Epidermal melanocyte (primary cell): ENCODE data around the gene MPDZ.

ENCODE experiments used
- DNase-seq: peaks from one replicate; pipeline ENCODE4 v3.0.0; 2011; ENCODE audit warnings: low spot score; ENCODE audit not compliant: insufficient read length

MPDZ gene

DNA sequence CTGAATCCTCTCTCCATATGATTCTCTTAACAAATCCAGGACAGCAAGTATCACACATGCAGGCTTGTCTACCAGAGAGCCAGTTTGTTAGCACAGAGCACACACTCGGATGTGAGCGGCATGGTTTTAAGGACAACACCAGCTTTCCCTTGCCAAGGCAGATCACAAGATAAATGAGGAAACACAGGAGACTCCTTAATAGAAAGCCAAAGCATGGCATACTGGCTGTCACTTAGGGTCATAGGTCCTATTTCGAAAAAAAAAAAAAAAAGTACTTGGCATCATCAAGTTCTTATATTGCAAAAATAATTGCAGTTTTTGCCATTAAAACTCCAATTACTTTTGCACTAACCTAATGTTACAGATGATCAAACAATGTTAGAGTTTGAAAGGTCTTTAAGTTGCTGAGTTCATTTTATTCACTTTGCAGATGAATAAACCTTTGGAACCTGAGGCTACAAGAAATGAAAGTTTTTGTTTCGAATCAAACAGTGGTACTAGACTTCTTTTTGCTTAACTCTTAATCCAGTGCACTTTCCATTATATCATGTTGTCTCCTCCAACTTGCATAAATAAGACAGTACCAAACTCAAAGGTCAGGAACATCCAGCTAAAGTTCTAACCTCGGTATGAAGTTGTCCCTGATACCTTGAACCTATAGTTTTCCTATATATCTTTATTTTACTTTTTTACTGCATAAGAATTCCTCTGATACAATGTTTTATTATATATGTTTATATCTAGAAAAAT lies 138.5 kb downstream of the MPDZ start:
- DNase-seq: no peak

DNA sequence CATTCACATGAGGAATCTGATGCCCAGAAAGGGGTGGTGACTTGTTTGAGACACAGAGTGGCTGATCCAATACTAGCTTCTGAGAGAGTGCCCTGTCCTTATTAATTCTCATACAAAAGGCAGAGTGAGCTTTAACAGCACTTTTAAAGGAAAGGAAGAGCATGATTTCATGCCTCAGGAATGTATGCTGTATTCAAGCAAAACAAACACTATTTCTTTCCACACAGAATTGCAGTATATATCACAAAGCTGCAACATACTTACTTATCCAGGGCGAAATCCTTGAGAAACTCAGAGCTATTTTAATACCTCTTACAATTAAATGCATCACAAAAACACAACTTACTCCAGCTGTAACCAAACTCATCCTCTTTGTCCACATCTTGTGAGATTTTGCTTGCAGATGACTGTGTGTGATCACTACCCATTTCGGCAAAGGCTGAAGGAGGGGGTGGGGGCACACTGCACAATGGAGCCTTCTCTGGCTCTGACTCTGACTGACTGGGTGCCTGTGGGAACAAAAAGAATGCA lies 139.8 kb downstream of the MPDZ start:
- no peak for DNase-seq

DNA sequence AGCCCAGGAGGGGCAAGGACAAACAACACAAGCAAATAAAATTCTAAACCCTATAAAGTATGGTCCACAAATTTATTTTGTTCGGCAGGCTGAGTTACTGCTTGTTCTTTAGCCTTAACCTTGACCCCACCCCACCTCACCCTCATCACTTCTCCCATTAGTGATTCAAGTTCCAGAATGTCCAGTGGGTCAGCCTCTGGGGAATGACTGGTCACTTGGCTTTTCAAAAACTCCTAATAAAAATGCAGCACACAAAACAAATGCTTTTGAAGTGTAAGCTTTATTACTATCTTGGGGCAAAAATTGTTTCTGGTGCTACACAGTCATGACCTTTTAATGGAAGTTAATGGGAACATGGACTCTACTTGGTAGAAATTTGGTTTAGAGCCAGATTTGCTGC lies 142.1 kb downstream of the MPDZ start:
- DNase-seq: no peak

DNA sequence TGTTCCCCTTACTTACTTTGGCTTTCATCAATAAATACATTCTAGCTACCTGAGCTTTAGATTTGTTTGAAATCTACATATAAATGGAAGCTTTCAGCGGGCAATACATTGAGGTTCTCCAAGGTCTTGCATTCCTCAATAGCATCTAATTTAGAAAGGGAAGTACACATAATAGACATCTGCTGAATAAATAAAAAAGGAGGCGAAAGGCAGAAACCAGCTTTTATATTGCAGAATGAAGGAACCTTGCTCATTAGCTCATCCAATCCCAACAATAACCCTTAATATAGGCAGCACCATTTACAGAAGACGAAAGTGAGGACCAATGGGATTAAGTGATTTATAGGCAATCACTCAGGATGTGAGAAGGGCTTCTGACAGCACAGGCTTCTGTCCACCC lies 147.5 kb downstream of the MPDZ start:
- no peak for DNase-seq

GRCh38 chr9:13131416-13131815 lies 148.1 kb downstream of the MPDZ start:
- no peak for DNase-seq

DNA sequence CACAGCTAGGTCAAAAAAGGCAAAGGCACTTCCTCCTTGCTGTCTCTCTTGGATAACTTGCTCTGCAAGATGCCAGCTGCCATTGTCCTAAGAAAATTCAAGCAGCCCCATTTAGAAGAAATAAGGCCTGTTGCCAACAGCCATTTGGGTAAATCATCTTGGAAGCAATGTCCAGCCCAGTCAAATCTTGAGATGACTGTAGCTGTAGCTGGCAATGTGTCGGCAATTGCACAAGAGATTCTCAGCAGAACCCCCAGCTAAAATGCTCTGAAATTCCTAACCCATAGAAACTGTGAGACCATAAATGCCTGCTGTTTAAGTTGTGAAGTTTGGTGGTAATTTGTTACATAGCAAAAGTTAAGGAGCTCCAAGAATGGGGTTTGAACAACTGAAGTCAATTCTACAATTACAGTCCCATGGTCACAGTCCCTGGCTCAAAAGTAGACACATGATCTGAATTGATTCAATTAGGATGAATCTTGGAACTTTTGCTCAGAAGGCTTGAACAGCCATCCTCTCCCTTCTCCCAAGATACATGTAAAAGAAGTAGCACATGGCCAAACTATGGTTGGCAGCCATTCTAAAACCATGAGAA lies 151.1 kb downstream of the MPDZ start:
- no peak for DNase-seq

- no peak for DNase-seq
Measured at GRCh38 chr9:13127131-13127530, 152.4 kb downstream of the MPDZ start.

GRCh38 chr9:13125261-13125660 lies 154.2 kb downstream of the MPDZ start:
- DNase-seq: no peak

DNA sequence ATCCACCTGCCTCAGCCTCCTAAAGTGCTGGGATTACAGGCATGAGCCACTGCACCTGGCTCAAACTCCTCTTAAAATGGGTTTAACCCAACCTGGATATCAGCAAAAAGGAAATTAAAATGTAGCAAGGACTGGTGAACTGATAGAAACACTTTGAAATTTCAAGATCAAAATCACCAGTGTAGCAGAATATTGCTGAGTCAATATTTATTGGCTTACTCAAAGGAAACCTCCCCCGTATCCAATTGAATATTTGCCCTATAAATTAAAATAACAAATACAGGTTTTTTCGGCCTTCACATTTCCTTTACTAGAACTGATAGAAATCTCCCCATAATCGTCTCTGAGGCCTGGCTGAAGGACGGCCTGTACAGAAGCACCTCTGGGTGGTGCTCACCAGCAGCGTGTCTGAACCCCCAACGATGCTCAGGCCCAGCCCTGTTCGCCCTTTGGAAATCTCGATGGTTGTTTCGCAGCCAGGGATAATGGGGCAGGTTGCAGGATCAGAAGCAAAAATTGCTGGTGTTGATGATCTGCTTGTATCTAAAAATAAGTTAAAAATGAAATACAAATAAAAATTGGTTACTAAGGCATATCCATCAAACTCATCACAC lies 156.6 kb downstream of the MPDZ start:
- DNase-seq: no peak

DNA sequence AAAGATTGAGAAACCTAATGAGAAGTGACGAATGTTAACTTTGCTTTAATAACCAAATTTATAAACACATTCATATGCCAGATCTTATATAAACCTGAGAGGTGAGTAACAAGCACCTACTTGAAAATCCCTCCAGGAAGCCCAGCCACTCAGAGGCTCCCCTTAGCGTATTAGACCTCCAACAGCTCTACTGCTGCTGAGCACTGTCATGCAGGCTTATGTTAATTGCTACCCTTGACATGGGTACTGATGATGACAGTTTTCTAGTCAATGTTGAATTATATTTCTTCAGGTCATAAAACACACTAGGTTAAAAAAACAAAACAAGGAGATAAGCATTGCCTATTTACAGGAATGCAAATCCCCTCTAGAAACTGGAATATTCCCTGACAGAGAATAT lies 161.2 kb downstream of the MPDZ start:
- DNase-seq: no peak

DNA sequence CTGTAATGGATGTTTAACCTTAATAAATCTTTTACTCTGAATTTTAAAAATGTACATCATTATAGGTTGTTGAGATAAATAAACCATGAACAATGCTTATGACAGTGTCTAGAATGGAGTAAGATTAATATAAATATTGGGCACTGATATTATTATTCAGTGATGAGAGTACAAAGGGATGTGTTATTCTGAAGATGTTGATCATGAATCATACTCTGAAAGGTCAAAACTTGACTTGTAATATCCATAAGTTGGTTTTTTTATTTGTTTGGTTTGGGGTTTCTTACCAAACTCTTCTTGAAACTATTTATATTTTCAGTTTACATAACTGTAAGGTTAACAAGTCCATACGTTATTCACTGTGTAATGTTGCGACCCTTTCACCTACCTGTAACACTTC lies 163.2 kb downstream of the MPDZ start:
- no peak for DNase-seq

DNA sequence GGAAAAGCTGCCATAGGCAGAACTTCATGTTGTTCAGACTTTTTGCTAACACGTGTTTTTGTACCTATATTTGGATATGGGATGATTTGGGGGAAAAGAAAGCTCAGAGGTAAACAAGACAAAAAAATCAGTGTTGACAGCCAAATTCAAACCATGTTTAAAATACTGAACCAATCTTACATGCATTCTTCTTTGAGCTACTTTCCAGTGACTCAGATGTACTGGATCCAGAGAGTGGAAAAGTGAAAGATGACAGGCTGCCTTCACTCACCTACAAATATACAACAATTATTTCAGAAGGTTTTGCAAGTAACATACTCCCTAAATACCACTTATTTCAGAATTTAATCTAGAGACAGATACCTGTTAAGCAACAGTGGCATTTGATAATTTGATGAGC lies 165.7 kb downstream of the MPDZ start:
- no peak for DNase-seq

DNA sequence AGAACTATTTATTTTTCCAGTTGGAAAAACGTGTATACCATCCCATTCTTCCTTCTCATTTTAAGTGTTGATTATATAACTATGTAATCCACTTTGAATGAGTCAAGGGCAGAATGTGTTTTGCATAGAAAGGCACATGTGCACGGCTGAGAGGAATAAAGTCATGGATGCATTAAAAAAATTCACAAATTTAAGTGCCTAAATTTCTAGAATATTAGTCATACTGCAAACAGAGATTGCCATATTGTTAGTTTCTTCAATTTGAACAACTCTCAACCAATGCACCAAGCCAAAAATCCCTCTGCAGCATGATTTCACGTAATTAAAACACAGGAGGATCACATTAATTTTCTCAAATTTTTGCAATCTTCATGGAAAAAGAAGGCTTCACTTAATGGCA lies 166.3 kb downstream of the MPDZ start:
- DNase-seq: peak; percentile 26

DNA sequence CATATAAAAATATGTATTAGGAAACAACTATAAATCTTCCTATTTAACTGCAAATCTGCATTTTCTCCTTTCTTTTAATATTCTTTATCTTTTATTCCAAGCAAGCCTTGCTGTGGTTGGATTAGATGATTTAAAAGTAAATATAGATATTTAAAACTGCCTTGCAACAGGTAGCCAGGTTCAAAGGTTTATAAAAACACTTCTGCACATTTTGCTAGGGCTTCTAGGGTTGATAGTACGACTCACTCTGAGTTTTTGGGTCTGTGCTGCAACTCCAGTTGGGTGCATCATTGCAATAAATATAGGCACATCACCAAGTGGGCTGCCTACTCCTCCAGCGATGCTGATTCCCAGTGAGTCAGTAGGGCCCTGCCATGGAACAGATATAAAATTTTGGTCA lies 167.7 kb downstream of the MPDZ start:
- no peak for DNase-seq

DNA sequence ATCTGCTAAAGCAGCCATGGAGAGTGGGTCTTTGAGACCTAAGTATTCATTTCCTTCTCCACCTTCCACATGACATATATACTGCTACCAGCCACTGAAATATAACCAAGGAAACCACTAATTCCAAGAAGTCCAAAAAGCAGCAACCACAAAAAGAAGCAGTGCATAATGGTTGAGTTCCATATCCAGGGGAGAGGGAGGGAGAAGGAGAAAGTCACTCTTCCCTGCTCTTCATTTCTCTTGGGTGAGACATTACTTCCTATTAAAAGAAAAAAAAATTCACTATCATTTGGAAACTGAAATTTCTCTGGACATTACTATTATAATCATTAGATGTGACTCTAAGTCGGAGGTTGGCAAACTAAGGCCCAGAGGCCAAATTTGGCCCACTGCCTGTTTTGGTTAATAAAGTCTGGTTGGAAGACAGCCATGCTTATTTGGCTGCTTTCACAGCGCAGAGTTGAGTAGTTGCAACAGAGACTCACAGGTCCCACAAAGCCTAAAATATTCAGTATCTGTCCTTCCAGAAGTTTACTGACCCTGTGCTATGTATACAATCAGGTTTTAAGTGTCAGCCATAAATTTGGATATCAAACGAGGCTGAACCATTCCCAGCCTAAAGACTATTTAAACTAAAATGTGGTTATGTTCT lies 168.6 kb downstream of the MPDZ start:
- no peak for DNase-seq

GRCh38 chr9:13109781-13110180 lies 169.7 kb downstream of the MPDZ start:
- DNase-seq: no peak

DNA sequence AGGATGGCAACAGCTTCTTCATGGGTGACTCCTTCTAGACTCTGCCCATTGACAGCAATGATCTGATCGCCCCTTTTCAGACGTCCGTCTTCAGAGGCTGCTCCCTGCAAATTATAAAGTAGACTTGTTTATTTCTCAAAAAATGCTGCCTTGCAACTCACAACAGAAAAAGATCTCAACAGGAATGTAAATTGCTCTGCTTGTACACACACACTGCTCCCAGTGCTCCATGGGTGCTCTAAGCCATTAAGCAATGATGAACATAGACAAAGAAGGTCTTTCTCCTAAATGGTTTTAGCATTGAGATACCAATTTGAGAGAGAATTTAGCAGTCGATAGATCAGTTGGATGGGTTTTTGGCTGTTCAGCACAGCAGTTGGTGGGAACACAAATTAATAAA lies 172.5 kb downstream of the MPDZ start:
- DNase-seq: no peak

- no peak for DNase-seq
Measured at GRCh38 chr9:13100914-13101572, 178.4 kb downstream of the MPDZ start.

- DNase-seq: no peak
Measured at GRCh38 chr9:13095056-13095455, 184.4 kb downstream of the MPDZ start.

DNA sequence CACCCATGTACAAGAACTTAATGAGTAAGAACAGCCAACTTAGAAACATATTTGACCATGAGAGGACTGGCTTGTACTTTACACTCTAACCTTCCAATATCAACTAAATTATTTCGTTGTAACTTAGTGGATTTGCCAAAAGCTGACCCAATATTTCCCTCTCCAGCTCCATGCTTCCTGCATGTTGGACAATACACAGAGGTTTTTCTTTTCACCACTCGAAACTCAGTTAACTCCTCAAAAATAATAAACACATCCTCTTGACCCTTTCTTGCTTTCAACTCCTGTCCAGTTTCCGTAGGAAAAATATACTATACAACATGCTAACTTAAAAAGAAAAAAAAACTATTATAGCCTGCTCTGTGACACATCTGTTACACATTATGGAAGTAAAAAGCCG lies 188.9 kb downstream of the MPDZ start:
- no peak for DNase-seq

GRCh38 chr9:13089666-13090065 lies 189.8 kb downstream of the MPDZ start:
- no peak for DNase-seq
